ENCODE results near the gene MYOF. TPM values are rescaled to one million over a fixed set of nuclear protein-coding genes. Genes with fewer than 3 reads are reported as not detected.

Gene MYOF
- total RNA-seq, 2 experiments from 2014 or later, result 4.9 to 5.4 TPM

GRCh38 chr10:93300981-93301380 is 181.2 kb downstream of the MYOF start:
- H3K9me3 Mint-ChIP-seq, result no peaks in the 10 kb centered on the region
- H3K27ac Mint-ChIP-seq, result no peak overlapping the region
- no peaks in the 10 kb centered on the region for H3K36me3 Mint-ChIP-seq (ENCODE audit: low read depth)
- no peak for DNase-seq
- H3K4me1 Mint-ChIP-seq (ENCODE audit: low read depth), result no peaks in the 10 kb centered on the region
- no peak for ATAC-seq
- intact Hi-C loops (cut with micrococcal nuclease), result no loop called here
- peaks cover 3% of the 10 kb centered on the region for H3K27me3 Mint-ChIP-seq
- ChIA-PET POLR2A (no interaction called here), CTCF (no interaction called here)
- H3K4me3 Mint-ChIP-seq, result no peak overlapping the region
- no peak for TF ChIP-seq CTCF (IDR thresholded peaks at IDR 0.05)

- Mint-ChIP-seq H3K9me3 (no peaks in the 10 kb centered on the region), H3K27me3 (peaks cover 3% of the 10 kb centered on the region), H3K4me3 (no peak overlapping the region), H3K4me1 (ENCODE audit: low read depth) (no peaks in the 10 kb centered on the region), H3K36me3 (ENCODE audit: low read depth) (no peaks in the 10 kb centered on the region), H3K27ac (no peak overlapping the region)
- intact Hi-C loops (cut with micrococcal nuclease), result no loop called here
- ChIA-PET CTCF (no interaction called here), POLR2A (no interaction called here)
- DNase-seq, result no peak
- no peak for ATAC-seq
- TF ChIP-seq CTCF (IDR thresholded peaks at IDR 0.05), result no peak
These were observed 181.7 kb downstream of the MYOF start for GRCh38 chr10:93300288-93300917.

GRCh38 chr10:93299606-93300287 is 182.4 kb downstream of the MYOF start:
- DNase-seq (no peak), ATAC-seq (no peak)
- Mint-ChIP-seq H3K4me3 (no peak overlapping the region), H3K36me3 (ENCODE audit: low read depth) (no peaks in the 10 kb centered on the region), H3K27ac (no peak overlapping the region), H3K4me1 (ENCODE audit: low read depth) (no peaks in the 10 kb centered on the region), H3K9me3 (no peaks in the 10 kb centered on the region), H3K27me3 (no peaks in the 10 kb centered on the region)
- POLR2A ChIA-PET, result no interaction called here
- TF ChIP-seq CTCF (IDR thresholded peaks at IDR 0.05), result no peak
- CTCF ChIA-PET, result no interaction called here
- intact Hi-C loops (cut with micrococcal nuclease), result no loop called here

- Mint-ChIP-seq H3K27ac (no peak overlapping the region), H3K4me3 (no peak overlapping the region), H3K9me3 (no peaks in the 10 kb centered on the region), H3K36me3 (ENCODE audit: low read depth) (no peaks in the 10 kb centered on the region), H3K4me1 (ENCODE audit: low read depth) (no peaks in the 10 kb centered on the region), H3K27me3 (no peaks in the 10 kb centered on the region)
- ChIA-PET POLR2A (no interaction called here), CTCF (no interaction called here)
- ATAC-seq (no peak), DNase-seq (no peak)
- intact Hi-C loops (cut with micrococcal nuclease), result no loop called here
- no peak for TF ChIP-seq CTCF (IDR thresholded peaks at IDR 0.05)
These were observed 182.9 kb downstream of the MYOF start for GRCh38 chr10:93299195-93299594.

- Mint-ChIP-seq H3K4me3 (no peak overlapping the region), H3K4me1 (ENCODE audit: low read depth) (no peaks in the 10 kb centered on the region)
- CTCF ChIA-PET, result interaction anchor here (1.6 to 2.3 kb wide), 2 partner anchors 57 to 181 kb away, joined by 6 to 7 read pairs; no protein-coding TSS in a partner anchor
These were observed 186.0 kb downstream of the MYOF start for GRCh38 chr10:93296151-93296550.

More at GRCh38 chr10:93296151-93296550, 186.0 kb downstream of the MYOF start:
- ATAC-seq (no peak), DNase-seq (no peak)
- Mint-ChIP-seq H3K27me3 (no peaks in the 10 kb centered on the region), H3K27ac (no peak overlapping the region), H3K9me3 (no peaks in the 10 kb centered on the region), H3K36me3 (ENCODE audit: low read depth) (no peaks in the 10 kb centered on the region)
- POLR2A ChIA-PET, result no interaction called here
- intact Hi-C loops (cut with micrococcal nuclease), result no loop called here
- no peak for TF ChIP-seq CTCF (IDR thresholded peaks at IDR 0.05)

All from activated CD8-positive, alpha-beta T cell treated with anti-CD3 and anti-CD28 coated beads for 36 hours (primary cell).